COR-L47 (cell line): ENCODE results near the gene KPNA1.

Source experiments
- DNase-seq: peaks from one replicate; lab custom pipeline; 2025; lab: John Stamatoyannopoulos, UW

Gene KPNA1

GRCh38 chr3:122415104-122415744 lies 99.5 kb downstream of the KPNA1 start:
- no peak for DNase-seq

DNA sequence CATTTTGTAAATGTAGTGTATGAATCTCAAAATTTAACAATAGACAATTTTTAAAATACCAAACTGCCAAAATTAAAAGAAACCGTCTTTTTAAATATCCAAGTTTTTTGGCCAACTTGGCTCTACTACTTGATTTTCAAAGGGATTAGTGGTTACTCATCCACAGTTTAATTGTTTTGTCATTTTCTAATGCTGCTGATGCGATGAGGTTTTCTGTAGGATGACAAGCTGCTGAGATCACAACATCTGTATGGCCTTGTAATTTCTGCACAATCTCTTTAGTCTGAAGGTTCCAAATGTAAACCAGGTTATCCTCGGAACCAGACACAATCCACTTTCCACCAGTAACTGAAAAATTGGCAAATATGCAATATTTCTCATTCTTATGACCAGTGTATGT lies 100.3 kb downstream of the KPNA1 start:
- no peak for DNase-seq

DNA sequence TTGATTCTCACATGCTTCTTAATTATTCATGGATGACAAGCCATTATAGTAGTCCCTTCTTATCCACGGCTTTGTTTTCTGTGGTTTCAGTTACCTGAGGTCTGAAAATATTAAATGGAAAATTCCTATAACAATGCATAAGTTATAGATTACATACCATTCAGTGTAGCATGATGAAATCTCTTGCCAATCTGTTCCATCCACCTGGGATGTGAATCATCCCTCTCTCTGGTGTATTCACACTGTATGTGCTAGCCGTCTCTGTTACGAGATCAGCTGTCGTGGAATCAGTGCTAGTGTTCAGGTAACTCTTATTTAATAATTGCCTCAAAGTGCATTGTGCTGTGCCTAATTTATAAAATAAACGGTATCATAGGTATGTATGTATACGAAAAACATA lies 104.1 kb downstream of the KPNA1 start:
- no peak for DNase-seq

DNA sequence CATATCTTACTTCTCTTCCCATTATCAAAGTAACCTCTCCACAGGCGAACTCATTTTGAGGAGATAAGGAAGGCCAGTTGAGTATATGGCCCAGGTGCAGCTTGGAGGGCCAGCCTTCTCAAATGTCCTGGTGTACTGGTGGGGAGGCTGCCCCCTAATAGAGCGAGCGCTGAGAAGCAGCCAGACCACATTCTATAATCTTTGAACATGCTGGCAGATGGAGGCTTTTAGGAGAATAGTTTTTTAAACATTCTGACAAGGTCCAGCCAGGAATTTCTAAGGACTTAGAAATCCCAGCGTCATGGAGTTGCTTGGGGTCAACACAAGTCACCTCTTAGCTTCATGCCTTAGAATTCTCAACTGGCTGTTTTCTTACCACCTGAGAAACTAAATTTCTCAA lies 104.6 kb downstream of the KPNA1 start:
- no peak for DNase-seq

GRCh38 chr3:122409446-122409845 lies 105.3 kb downstream of the KPNA1 start:
- DNase-seq: no peak

- DNase-seq: no peak
Observed at GRCh38 chr3:122407946-122408345, 106.8 kb downstream of the KPNA1 start.

DNA sequence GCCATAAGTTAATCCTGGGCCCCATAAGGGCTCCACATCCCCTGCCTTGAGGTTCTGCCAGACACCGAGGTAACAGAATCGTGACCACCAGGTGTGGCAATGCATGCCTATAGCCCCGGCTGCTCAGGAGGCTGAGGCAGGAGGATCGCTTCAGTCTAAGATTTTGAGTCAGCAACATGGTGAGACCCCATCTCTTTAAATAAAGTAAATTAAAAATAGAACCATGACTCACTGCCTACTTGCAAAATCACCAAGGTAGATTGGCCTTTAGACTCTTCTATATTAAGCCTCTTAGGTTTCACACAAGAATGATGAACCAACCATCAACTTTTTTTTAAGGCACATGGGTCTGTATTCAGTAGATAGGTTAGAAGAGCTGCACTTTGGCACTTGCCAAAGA lies 108.5 kb downstream of the KPNA1 start:
- no peak for DNase-seq

DNA sequence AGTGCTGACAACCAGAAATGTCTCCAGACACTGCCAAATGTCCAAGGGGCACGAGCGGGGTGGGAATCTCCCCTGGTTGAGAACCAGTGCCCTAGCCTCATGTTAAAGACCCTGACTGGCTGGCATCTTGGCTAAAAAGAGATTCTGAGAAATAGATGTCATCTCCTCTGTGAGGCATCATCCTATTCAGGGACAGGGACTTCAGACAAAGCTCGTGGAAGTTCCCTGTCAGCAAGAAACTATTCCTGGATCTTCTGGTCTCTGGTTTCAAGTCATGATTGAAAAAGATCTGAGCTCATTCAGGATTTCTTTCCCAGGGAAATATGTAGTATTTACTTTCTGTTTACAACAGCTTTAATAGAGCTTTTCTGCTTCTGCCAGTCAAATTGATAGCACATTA lies 109.7 kb downstream of the KPNA1 start:
- no peak for DNase-seq

- no peak for DNase-seq
Observed at GRCh38 chr3:122403489-122403888, 111.2 kb downstream of the KPNA1 start.

DNA sequence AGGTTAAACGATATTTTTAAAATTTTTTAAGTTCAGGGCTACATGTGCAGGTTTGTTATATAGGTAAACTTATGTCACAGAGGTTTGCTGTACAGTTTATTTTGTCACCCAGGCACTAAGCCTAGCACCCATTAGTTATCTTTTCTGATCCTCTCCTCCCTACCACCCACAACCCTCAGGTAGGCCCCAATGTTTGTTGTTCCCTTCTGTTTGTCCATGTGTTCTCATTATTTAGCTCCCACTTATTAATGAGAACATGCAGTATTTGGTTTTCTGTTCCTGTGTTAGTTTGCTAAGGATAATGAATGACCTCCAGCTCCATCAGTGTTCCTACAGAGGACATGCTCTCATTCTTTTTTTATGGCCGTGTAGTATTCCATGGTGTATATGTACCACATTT lies 115.8 kb downstream of the KPNA1 start:
- no peak for DNase-seq

DNA sequence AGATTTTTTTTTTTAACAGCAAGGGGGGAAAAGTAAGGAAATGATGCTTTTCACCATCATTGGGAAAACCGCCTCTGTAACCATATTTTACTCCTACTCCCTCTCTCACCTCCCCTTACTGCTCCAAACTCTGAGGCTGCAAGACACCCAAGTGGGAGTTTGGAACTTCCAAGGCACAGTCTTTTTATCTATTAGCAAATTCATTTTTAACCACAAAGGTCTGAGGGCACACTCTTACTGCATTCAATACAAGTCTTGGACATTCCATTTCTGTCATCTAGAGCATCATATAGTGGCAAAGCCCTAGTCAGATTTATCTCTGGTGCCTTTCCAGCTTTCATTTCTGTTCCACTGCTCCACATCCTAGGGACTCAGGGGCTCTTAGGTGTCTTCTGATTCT lies 117.5 kb downstream of the KPNA1 start:
- DNase-seq: no peak

DNA sequence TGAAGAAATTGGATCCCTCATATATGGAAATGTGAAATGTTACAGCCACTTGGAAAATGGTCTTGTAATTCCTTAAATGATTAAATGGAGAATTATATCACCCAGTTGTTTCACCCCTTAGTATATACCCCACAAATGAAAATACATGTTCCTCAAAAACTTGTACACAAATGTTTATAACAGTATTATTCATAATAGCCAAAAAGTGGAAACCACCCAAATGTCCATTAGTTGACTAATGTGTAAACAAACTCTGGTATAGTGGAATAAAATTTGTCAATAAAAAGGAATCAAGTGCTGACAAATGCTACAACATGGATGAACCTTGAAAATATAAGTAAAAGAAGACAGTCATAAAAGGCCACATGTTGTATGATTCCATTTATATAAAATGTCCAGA lies 118.2 kb downstream of the KPNA1 start:
- DNase-seq: no peak

DNA sequence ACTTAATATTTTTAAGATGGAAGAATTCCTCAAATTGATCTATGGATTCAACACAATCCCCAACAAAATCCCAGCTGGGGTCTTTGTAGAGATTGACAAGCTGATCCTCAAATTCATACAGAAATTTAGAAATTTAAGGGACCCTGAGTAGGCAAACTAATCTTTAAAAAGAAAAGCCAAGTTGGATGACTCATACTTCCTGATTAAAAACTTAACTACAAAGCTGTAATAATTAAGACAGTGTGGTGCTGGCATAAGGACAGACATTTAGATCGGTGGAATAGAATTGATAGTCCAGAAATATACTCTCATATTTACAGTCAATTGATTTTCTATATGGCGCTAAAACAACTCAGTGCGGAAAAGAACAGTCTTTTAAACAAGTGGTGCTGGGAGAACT lies 119.2 kb downstream of the KPNA1 start:
- DNase-seq: no peak

GRCh38 chr3:122394173-122394572 lies 120.6 kb downstream of the KPNA1 start:
- DNase-seq: no peak

GRCh38 chr3:122392868-122393844 lies 121.6 kb downstream of the KPNA1 start:
- DNase-seq: peak; percentile 64

DNA sequence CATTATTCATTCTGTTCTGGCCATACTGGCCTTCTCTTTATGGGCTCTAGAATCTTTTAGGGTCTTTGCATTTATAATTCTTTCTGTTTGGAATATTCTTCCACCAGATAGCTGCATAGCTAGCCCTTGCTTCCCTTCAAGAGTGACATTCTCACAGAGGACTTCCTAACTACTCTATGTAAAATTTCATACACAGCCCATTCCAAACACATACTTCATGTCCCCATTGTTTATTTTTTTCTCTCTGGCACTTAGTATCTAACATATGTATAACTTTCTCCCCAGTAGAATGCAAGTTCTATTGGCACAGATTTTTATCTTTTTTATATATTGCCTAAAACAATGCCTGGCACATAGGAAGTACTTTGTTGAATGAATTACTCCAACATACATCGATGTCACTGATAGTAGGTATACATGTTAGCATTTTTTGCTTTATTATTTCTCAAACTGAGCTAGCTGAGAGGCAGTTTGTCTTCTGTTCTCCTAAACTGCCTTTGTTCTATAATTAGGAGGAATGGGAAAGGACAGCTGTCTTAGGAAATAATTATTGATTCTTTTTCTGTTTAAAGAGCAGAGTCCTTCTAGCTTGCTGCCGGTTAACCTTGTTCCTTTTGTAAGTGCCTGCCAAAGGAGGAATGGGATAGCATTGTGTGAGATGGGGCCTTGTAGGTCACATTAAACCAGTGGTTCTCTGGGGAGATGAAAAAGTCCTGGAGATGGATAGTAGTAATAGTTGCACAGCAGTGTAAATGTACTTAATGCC lies 122.9 kb downstream of the KPNA1 start:
- DNase-seq: no peak

GRCh38 chr3:122390665-122391064 lies 124.1 kb downstream of the KPNA1 start:
- DNase-seq: no peak

DNA sequence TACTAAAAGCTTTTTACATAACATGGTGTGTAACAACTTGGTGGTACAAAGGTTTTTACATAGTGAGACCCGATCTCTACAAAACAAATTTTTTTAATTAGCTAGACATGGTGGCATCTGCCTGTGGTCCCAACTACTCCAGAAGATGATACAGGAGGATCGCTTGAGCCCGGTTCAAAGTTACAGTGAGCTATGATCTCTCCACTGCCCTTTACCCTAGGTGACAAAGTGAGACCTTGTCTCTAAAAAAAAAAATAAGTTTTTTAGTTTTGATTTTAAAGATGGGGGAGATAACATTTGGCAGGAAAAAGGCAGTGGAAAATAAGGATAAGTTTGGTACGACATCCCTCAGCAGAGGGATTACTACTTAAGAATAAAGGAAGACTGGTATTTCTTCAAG lies 124.8 kb downstream of the KPNA1 start:
- DNase-seq: no peak

DNA sequence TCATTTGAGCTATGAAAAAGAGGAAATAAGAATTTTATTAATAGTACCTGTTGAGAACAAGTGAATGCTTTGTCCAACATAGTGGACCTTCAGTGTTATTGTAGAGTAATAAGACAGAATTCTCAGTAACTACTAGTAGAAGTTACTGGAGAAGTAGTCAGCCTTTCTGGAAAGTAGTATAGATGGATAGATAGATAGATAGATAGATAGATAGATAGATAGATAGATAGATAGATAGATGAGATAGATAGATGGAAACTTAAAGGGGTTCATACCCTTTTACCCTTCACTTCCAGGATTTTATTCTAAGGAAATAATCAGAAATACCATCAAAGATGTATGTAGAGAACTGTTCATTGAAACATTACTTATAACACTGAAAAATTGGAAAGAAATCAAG lies 125.5 kb downstream of the KPNA1 start:
- DNase-seq: no peak

DNA sequence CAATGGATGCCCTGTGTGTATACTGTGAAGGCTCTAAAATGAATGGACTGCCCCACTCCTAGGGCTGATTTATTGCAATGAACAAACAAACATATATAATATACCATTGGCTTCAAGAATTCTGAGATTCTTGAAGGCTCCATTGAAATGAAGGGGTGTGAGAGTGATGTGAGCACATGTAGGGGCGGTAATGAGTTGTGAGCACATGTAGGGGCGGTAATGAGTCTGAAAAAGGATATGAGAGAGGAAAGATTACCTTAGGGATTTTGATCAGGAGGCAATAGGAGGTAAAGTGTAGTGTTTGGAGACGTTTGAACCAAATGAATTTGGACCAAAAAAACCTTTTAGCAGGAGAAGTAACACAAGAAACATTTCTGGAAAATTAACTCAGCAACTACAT lies 127.0 kb downstream of the KPNA1 start:
- DNase-seq: no peak

DNA sequence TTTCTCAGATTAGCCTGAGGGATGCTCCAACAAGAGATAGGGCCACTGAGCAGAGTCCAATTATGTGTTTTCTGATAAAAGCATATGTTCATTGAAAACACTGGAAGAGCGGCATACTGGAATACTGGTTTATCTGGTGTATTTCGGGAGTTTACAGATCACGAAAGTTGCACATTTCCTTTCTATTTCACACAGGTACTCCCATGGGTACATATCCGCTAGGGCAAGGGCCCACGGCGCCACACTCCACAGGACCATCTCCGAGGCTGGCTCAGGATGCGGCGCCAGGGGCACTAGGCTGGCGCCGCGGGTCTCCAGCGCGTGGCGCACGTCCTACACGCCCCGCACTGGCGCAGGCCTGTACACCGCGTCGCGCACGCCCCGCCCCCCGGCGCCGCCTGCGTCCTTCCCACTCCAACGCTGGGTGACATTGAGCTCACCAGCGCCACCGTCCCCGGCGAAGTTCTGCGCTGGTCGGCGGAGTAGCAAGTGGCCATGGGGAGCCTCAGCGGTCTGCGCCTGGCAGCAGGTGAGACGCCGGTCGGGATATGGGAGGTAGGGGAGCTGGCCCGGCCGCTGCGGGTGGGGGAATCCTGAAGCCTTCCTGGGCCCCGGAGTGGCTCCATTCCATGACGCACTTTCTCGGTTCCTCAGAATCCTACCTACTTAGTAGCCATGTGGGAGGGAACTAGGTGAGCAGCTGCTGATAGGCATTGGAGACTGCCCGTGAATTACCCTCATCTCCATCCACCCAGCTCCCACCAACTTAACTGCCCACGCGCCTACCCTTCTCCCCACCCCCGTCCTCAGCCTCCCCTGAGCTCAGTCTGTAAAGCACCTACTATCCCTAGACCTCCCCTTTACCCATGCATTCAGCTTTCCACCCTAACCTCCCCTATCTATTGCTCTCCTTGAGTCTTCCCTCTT lies 130.7 kb downstream of the KPNA1 start, which contains the start of gene FAM162A:
TSS of gene FAM162A (plus strand) at position 412 of the 927 bp plus-strand sequence. CDS start at position 496, 84 bp downstream.
- DNase-seq: peak; percentile 99
